GM12891 (cell line): ENCODE measurements around the gene KCND2.

ENCODE experiments used
- DNase-seq: peaks from one replicate; pipeline ENCODE4 v3.0.0; 2011; ENCODE audit warnings: low spot score; ENCODE audit not compliant: insufficient read length
- FAIRE-seq: peaks from 2 replicates; lab custom pipeline; 2011; peaks lifted over from hg19 to GRCh38; lab: Jason Lieb, UNC
- PAX5 ChIP-seq: IDR thresholded peaks from 2 replicates; pipeline ENCODE4 v1.6.1; 2011; ENCODE audit warnings: low read length, moderate library complexity, mild to moderate bottlenecking; ENCODE audit not compliant: insufficient read depth, severe bottlenecking
- POLR2A ChIP-seq: IDR thresholded peaks from 2 replicates; pipeline ENCODE4 v1.6.1; 2011; ENCODE audit warnings: low read depth, low read length, control low read depth
- POLR2AphosphoS5 ChIP-seq: IDR thresholded peaks from 2 replicates; pipeline ENCODE4 v1.6.1; 2011; ENCODE audit warnings: low read depth, low read length, control low read depth
- POU2F2 ChIP-seq: IDR thresholded peaks from 2 replicates; pipeline ENCODE4 v1.6.1; 2011; ENCODE audit warnings: low read depth, mild to moderate bottlenecking, control low read depth, low read length, moderate library complexity
- SPI1 ChIP-seq: IDR thresholded peaks from 2 replicates; pipeline ENCODE4 v1.6.1; 2011; ENCODE audit warnings: low read depth, low read length, control low read depth
- TAF1 ChIP-seq: IDR thresholded peaks from 2 replicates; pipeline ENCODE4 v1.6.1; 2011; ENCODE audit warnings: low read depth, low read length, control low read depth

The KCND2 gene

GRCh38 chr7:120639884-120640283 lies 366.9 kb downstream of the KCND2 start:
- FAIRE-seq (no peak), DNase-seq (no peak)
- TF ChIP-seq POLR2A (no peak), TAF1 (no peak), POU2F2 (no peak), SPI1 (no peak)

- DNase-seq (no peak), FAIRE-seq (no peak)
- TF ChIP-seq POU2F2 (no peak), SPI1 (no peak), PAX5 (no peak), TAF1 (no peak), POLR2AphosphoS5 (no peak), POLR2A (no peak)
These were observed 373.0 kb downstream of the KCND2 start for GRCh38 chr7:120645966-120646365.

- DNase-seq: no peak
- TF ChIP-seq TAF1 (no peak), POLR2AphosphoS5 (no peak), SPI1 (no peak), POU2F2 (no peak), PAX5 (no peak), POLR2A (no peak)
- no peak for FAIRE-seq
These were observed 381.3 kb downstream of the KCND2 start for GRCh38 chr7:120654241-120654640.

GRCh38 chr7:120658516-120658915 lies 385.5 kb downstream of the KCND2 start:
- FAIRE-seq (peak; percentile 20), DNase-seq (no peak)
- no peak for TF ChIP-seq SPI1
- TF ChIP-seq TAF1: no peak
- no peak for TF ChIP-seq POLR2AphosphoS5
- TF ChIP-seq PAX5: no peak
- no peak for TF ChIP-seq POU2F2

- FAIRE-seq (no peak), DNase-seq (no peak)
- TF ChIP-seq POLR2AphosphoS5: no peak
- TF ChIP-seq POLR2A: no peak
- TF ChIP-seq SPI1: no peak
- TF ChIP-seq POU2F2: no peak
- no peak for TF ChIP-seq PAX5
- no peak for TF ChIP-seq TAF1
These were observed 389.3 kb downstream of the KCND2 start for GRCh38 chr7:120662291-120662690.

- FAIRE-seq (no peak), DNase-seq (no peak)
- TF ChIP-seq POLR2AphosphoS5: no peak
- TF ChIP-seq SPI1: no peak
- no peak for TF ChIP-seq POLR2A
- TF ChIP-seq PAX5: no peak
- no peak for TF ChIP-seq TAF1
- no peak for TF ChIP-seq POU2F2
These were observed 392.1 kb downstream of the KCND2 start for GRCh38 chr7:120665068-120665467.

- no peak for FAIRE-seq
- no peak for TF ChIP-seq POLR2AphosphoS5
- no peak for TF ChIP-seq TAF1
- no peak for TF ChIP-seq POU2F2
- TF ChIP-seq PAX5: no peak
- no peak for TF ChIP-seq POLR2A
- TF ChIP-seq SPI1: no peak
- no peak for DNase-seq
These were observed 402.1 kb downstream of the KCND2 start for GRCh38 chr7:120675076-120675475.

GRCh38 chr7:120677535-120677934 lies 404.6 kb downstream of the KCND2 start:
- DNase-seq: no peak
- TF ChIP-seq POLR2A (no peak), POLR2AphosphoS5 (no peak), PAX5 (no peak), SPI1 (no peak), TAF1 (no peak), POU2F2 (no peak)
- no peak for FAIRE-seq

GRCh38 chr7:120680985-120681384 lies 408.0 kb downstream of the KCND2 start:
- no peak for FAIRE-seq
- TF ChIP-seq TAF1: no peak
- TF ChIP-seq POLR2A: no peak
- TF ChIP-seq POU2F2: no peak
- TF ChIP-seq PAX5: no peak
- TF ChIP-seq SPI1: no peak
- no peak for TF ChIP-seq POLR2AphosphoS5
- DNase-seq: no peak

- FAIRE-seq: no peak
- TF ChIP-seq POLR2A (no peak), PAX5 (no peak), TAF1 (no peak), POLR2AphosphoS5 (no peak), POU2F2 (no peak), SPI1 (no peak)
- DNase-seq: no peak
These were observed 411.5 kb downstream of the KCND2 start for GRCh38 chr7:120684463-120684862.
